Endothelial cell of umbilical vein (primary cell): Measurements from ENCODE around the gene POLN. TPM values are rescaled to one million over a fixed set of nuclear protein-coding genes. Genes with fewer than 3 reads are reported as not detected.

ENCODE experiments used
- BruUV-seq: library from RNA; stranded (reverse); fragments of 400-500 nt; replicated peaks from 2 replicates; lab custom pipeline; 2021; lab: Mats Ljungman, UMichigan
- CTCF ChIA-PET: fragments of 300-600, 350-600 bp; sonication (Branson Sonifier 250); formaldehyde crosslinking; loops from one replicate; lab custom pipeline; 2021; ENCODE audit warnings: antibody characterized with exemption, inconsistent platforms; lab: Charles Lee
- POLR2A ChIA-PET: fragments of 300-600, 350-600 bp; sonication (Branson Sonifier 250); formaldehyde crosslinking; loops from one replicate; lab custom pipeline; 2021; ENCODE audit warnings: antibody characterized with exemption, inconsistent platforms; lab: Charles Lee
- DNase-seq: peaks from one replicate; pipeline ENCODE4 v3.0.0-alpha.2; 2011; ENCODE audit warnings: low read depth, low spot score
- FAIRE-seq: peaks from 2 replicates; lab custom pipeline; 2011; peaks lifted over from hg19 to GRCh38; lab: Jason Lieb, UNC
- H2AFZ ChIP-seq: 2 replicates; pipeline ENCODE4 v1.6.0; 2012; ENCODE audit warnings: low read depth, low read length, control low read depth, inconsistent platforms
- H3K27ac ChIP-seq: 2 replicates; pipeline ENCODE4 v1.5.1; 2011; ENCODE audit warnings: low read depth, mild to moderate bottlenecking, control low read depth, low read length, moderate library complexity; ENCODE audit not compliant: insufficient read depth
- H3K27me3 ChIP-seq, 2 experiments: 2 replicates each; pipeline versions ENCODE4 v1.6.0 to v1.6.1; 2011; ENCODE audit warnings: low read length in 2 of 2, mixed read lengths in 1 of 2; ENCODE audit not compliant: control insufficient read depth in 2 of 2, insufficient read depth in 2 of 2
- H3K36me3 ChIP-seq, 2 experiments: 2 replicates in 1 of 2; 3 replicates in 1 of 2; pipeline ENCODE4 v1.5.1; 2011; ENCODE audit warnings: low read length in 2 of 2, mild to moderate bottlenecking in 1 of 2, moderate library complexity in 1 of 2; ENCODE audit not compliant: control insufficient read depth in 2 of 2, insufficient read depth in 2 of 2; ENCODE audit errors: extremely low read depth in 1 of 2
- H3K4me1 ChIP-seq: 3 replicates; pipeline ENCODE4 v1.5.1; 2011; ENCODE audit warnings: mild to moderate bottlenecking, low read length; ENCODE audit not compliant: control insufficient read depth, insufficient read depth; ENCODE audit errors: extremely low read depth
- H3K4me2 ChIP-seq: 2 replicates; pipeline ENCODE4 v1.6.1; 2011; ENCODE audit warnings: low read length, control low read depth, mixed read lengths; ENCODE audit not compliant: insufficient read depth
- H3K4me3 ChIP-seq, 3 experiments: fragments of 200-600 bp in 1 of 3; sonication (generic), shearing (Covaris generic) in 1 of 3; replicated peaks in 1 of 3; 2 replicates each; pipeline ENCODE4 v1.5.1; 2011 to 2016; ENCODE audit warnings: control low read depth in 3 of 3, low read length in 3 of 3, mild to moderate bottlenecking in 2 of 3, inconsistent platforms in 1 of 3, low read depth in 1 of 3, moderate library complexity in 1 of 3; ENCODE audit not compliant: insufficient read depth in 1 of 3
- H3K79me2 ChIP-seq: 2 replicates; pipeline ENCODE4 v1.6.0; 2012; ENCODE audit warnings: low read length, inconsistent platforms; ENCODE audit not compliant: control insufficient read depth, insufficient read depth
- H3K9ac ChIP-seq: replicated peaks from 2 replicates; pipeline ENCODE3; 2011; ENCODE audit warnings: low read length, control low read depth; ENCODE audit not compliant: insufficient read depth; ENCODE audit errors: extremely low read depth
- H3K9me1 ChIP-seq: replicated peaks from 3 replicates; pipeline ENCODE4 v1.6.0; 2011; ENCODE audit warnings: mild to moderate bottlenecking, low read length; ENCODE audit not compliant: control insufficient read depth, insufficient read depth; ENCODE audit errors: extremely low read depth
- H3K9me3 ChIP-seq: replicated peaks from 2 replicates; pipeline ENCODE4 v1.5.1; 2012; ENCODE audit warnings: low read length, inconsistent platforms; ENCODE audit not compliant: control insufficient read depth, insufficient read depth
- H4K20me1 ChIP-seq: replicated peaks from 2 replicates; pipeline ENCODE3; 2011; ENCODE audit warnings: mild to moderate bottlenecking, low read length; ENCODE audit not compliant: control insufficient read depth, insufficient read depth; ENCODE audit errors: extremely low read depth
- EZH2 ChIP-seq: IDR thresholded peaks from 2 replicates; pipeline ENCODE4 v1.6.1; 2012; ENCODE audit warnings: borderline replicate concordance, low read depth, mild to moderate bottlenecking, moderate library complexity, low read length, inconsistent platforms; ENCODE audit not compliant: severe bottlenecking
- FOS ChIP-seq: IDR thresholded peaks from 2 replicates; pipeline ENCODE4 v1.6.1; 2011; ENCODE audit warnings: mild to moderate bottlenecking, low read length, moderate library complexity, borderline replicate concordance; ENCODE audit not compliant: insufficient read depth
- GATA2 ChIP-seq: IDR thresholded peaks from 2 replicates; pipeline ENCODE4 v1.7.0; 2011; ENCODE audit warnings: low read depth, mild to moderate bottlenecking, moderate library complexity, mixed read lengths, low read length; ENCODE audit not compliant: insufficient read length, insufficient read depth
- JUN ChIP-seq: IDR thresholded peaks from 2 replicates; pipeline ENCODE4 v1.6.1; 2011; ENCODE audit warnings: borderline replicate concordance, low read depth; ENCODE audit not compliant: insufficient read length, insufficient read depth
- MYC ChIP-seq: IDR thresholded peaks from one replicate; pipeline ENCODE4 v1.6.1; 2011; ENCODE audit warnings: mild to moderate bottlenecking, low read depth, low read length
- POLR2A ChIP-seq: IDR thresholded peaks from 2 replicates; pipeline ENCODE4 v1.6.1; 2012; ENCODE audit warnings: low read depth, mild to moderate bottlenecking, control low read depth, low read length
- POLR2AphosphoS5 ChIP-seq: IDR thresholded peaks from 2 replicates; pipeline ENCODE4 v1.6.1; 2012; ENCODE audit warnings: low read depth, mild to moderate bottlenecking, control low read depth, low read length, moderate library complexity; ENCODE audit not compliant: insufficient read depth
- dilution Hi-C: fragments of 300-500 bp; cut with MboI; formaldehyde crosslinking; loops from one replicate; pipeline ENCODE4 v1.15.0; 2019; ENCODE audit warnings: low sequenced_read_pairs; ENCODE audit not compliant: extremely low pct_ligation_motif_present
- intact Hi-C: fragments of 100-400 bp; cut with micrococcal nuclease; formaldehyde crosslinking; loops from one replicate; pipeline ENCODE4 v1.10.0; 2022
- polyA plus RNA-seq, 4 experiments: library from polyadenylated mRNA; depleted of rRNA in 3 of 4; stranded (reverse) in 3 of 4; unstranded in 1 of 4; fragments of >200 nt; gene quantifications; 2 replicates each; pipeline versions ENCODE4 v1.2.1 to v1.2.3, GENCODE V29; 2011 to 2012; ENCODE audit warnings: missing spikeins in 1 of 4
- total RNA-seq: library from RNA; stranded (reverse); gene quantifications from 2 replicates; pipeline ENCODE4 v1.2.3, GENCODE V29; 2021
- TF ChIP-seq, protein P1 (sequence below), 2 donors: IDR thresholded peaks; 1 replicate in 1 of 2; 2 replicates in 1 of 2; pipeline ENCODE4 v1.5.1; 2011; ENCODE audit warnings: low read length in 2 of 2, mild to moderate bottlenecking in 2 of 2, moderate library complexity in 2 of 2, control low read depth in 1 of 2, inconsistent platforms in 1 of 2, low read depth in 1 of 2; ENCODE audit not compliant: insufficient read depth in 1 of 2; ENCODE audit errors: extremely low read depth in 1 of 2
- TF ChIP-seq, protein P2 (sequence below): IDR thresholded peaks from 2 replicates; pipeline ENCODE4 v1.6.1; 2011; ENCODE audit not compliant: insufficient read depth, insufficient read length

POLN gene
- total and polyA plus RNA-seq, 2 donors (not counting 3 experiments of a cell fraction or from before 2014, with no cell fraction given): 1.3 to 4.2 TPM

DNA sequence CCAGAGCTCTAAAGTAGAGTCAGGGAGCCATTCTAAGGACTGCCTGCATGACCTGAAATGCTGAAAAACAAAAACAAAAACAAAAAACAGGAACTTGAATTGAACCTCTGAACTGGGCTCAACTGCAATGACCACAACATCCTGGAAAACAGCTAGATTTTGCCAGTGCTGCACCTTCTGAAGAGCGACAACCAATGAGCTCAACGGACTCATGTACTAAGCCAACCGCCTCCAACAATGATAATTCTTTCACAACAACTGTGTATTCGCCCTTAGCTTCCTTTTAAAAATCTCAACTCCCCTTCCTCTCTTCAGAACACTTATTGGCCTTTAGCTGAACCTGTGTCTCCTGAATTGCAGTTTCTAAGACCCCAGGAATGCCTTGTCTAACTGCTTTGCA is 69.8 kb downstream of the POLN start:
- H3K4me3 ChIP-seq: no peak overlapping the region
- ChIA-PET CTCF (interaction anchor here (1.0 to 1.8 kb wide), 3 partner anchors 8 to 837 kb away, joined by 3 to 8 read pairs (median 3); no protein-coding TSS in a partner anchor), POLR2A (interaction anchor here (1.0 kb wide), 1 partner anchor 9 kb away, joined by 3 read pairs; no protein-coding TSS in a partner anchor)
- H3K4me1 ChIP-seq: no peaks in the 10 kb centered on the region
- H3K4me2 ChIP-seq: no peak overlapping the region
- no peak overlapping the region for H3K27ac ChIP-seq
- H4K20me1 ChIP-seq: no peaks in the 10 kb centered on the region
- H2AFZ ChIP-seq: no peak overlapping the region
- H3K9me1 ChIP-seq: no peaks in the 10 kb centered on the region
- no peaks in the 10 kb centered on the region for H3K9me3 ChIP-seq
- no peaks in the 10 kb centered on the region for H3K79me2 ChIP-seq
- no peak for FAIRE-seq
- H3K36me3 ChIP-seq: no peaks in the 10 kb centered on the region
- intact Hi-C loops (no loop called here), dilution Hi-C loops (no loop called here)
- BruUV-seq: no TSS peak
- no peaks in the 10 kb centered on the region for H3K27me3 ChIP-seq
- no peak for DNase-seq
- TF ChIP-seq, protein P1, sequence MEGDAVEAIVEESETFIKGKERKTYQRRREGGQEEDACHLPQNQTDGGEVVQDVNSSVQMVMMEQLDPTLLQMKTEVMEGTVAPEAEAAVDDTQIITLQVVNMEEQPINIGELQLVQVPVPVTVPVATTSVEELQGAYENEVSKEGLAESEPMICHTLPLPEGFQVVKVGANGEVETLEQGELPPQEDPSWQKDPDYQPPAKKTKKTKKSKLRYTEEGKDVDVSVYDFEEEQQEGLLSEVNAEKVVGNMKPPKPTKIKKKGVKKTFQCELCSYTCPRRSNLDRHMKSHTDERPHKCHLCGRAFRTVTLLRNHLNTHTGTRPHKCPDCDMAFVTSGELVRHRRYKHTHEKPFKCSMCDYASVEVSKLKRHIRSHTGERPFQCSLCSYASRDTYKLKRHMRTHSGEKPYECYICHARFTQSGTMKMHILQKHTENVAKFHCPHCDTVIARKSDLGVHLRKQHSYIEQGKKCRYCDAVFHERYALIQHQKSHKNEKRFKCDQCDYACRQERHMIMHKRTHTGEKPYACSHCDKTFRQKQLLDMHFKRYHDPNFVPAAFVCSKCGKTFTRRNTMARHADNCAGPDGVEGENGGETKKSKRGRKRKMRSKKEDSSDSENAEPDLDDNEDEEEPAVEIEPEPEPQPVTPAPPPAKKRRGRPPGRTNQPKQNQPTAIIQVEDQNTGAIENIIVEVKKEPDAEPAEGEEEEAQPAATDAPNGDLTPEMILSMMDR (IDR thresholded peaks at IDR 0.05; ENCODE audit: extremely low read depth in 1 of 2, insufficient read depth in 1 of 2, low read depth in 1 of 2, low read length in 2 of 2): no peak
- TF ChIP-seq MYC: no peak
- TF ChIP-seq POLR2A: no peak
- TF ChIP-seq GATA2: no peak
- TF ChIP-seq EZH2: no peak
- TF ChIP-seq POLR2AphosphoS5: no peak
- TF ChIP-seq FOS: no peak
- TF ChIP-seq, protein P2, sequence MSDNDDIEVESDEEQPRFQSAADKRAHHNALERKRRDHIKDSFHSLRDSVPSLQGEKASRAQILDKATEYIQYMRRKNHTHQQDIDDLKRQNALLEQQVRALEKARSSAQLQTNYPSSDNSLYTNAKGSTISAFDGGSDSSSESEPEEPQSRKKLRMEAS: no peak
- no peak for TF ChIP-seq JUN
- H3K9ac ChIP-seq: no peak overlapping the region
